Right lobe of liver (tissue), 6 donors: ENCODE measurements around the gene ACAD11. TPM values are rescaled to one million over a fixed set of nuclear protein-coding genes. Genes with fewer than 3 reads are reported as not detected.
"Not testable (repeated sequence)": the region's sequence is repeated elsewhere in the genome, so short reads cannot be mapped to it uniquely, and the experiment has no call there.

Experiments
- ATAC-seq, 4 donors: fragments of 200-7000 bp; cut with Tn5 transposase; one replicate each; pipeline ENCODE4 v1.9.1; 2020; ENCODE audit warnings: mild to moderate bottlenecking in 4 of 4, moderate library complexity in 4 of 4
- DNase-seq, 3 donors: peaks; one replicate each; pipeline ENCODE4 v3.0.0-alpha.2; 2020
- H3K27ac ChIP-seq, 3 donors: fragments of 200-600 bp; one replicate each; pipeline ENCODE4 v1.8.0; 2022
- H3K27me3 ChIP-seq, 2 donors: fragments of 200-600 bp; one replicate each; pipeline ENCODE4 v1.8.0; 2022
- H3K36me3 ChIP-seq, 4 donors: fragments of 200-600 bp; sonication (generic) in 1 of 4; one replicate each; pipeline versions ENCODE4 v1.5.1 to v1.8.0; 2017 to 2022; ENCODE audit warnings: control low read depth in 1 of 4
- H3K4me1 ChIP-seq, 4 donors: fragments of 200-600 bp; sonication (generic) in 1 of 4; one replicate each; pipeline versions ENCODE4 v1.5.1 to v1.8.0; 2017 to 2022; ENCODE audit warnings: control low read depth in 1 of 4
- H3K4me3 ChIP-seq, 3 donors: fragments of 200-600 bp; one replicate each; pipeline ENCODE4 v1.8.0; 2022
- H3K9me3 ChIP-seq, 4 donors: fragments of 200-600 bp; sonication (generic) in 1 of 4; one replicate each; pipeline versions ENCODE4 v1.5.1 to v1.8.0; 2017 to 2022; ENCODE audit warnings: control low read depth in 1 of 4
- POLR2A ChIP-seq: fragments of 450-650 bp; IDR thresholded peaks from one replicate; pipeline ENCODE4 v1.6.1; 2017; ENCODE audit warnings: antibody characterized with exemption, mild to moderate bottlenecking
- WGBS: methylation state at CpG from one replicate; pipeline ENCODE4 v1.1.6; 2018; ENCODE audit warnings: low coverage, low lambda C conversion rate; ENCODE audit not compliant: insufficient coverage; ENCODE audit errors: missing lambda C conversion rate; 5-methylcytosine and 5-hydroxymethylcytosine counted together
- intact Hi-C, 2 donors: fragments of 100-400 bp; cut with DNase I; formaldehyde crosslinking; loops; one replicate each; pipeline versions ENCODE4 v1.11.2 to v1.14.1; 2022
- total RNA-seq, 6 experiments: library from RNA; depleted of rRNA in 2 of 6; stranded (reverse); fragments of >200 nt in 2 of 6; fragmentation: NEBNext Ultra II Directional in 3 of 6; extraction: Animal tissue kit (Norgen Biotek cat#: 25700) in 3 of 6; gene quantifications; one replicate each; pipeline versions ENCODE4 v1.1.0 to v1.2.4, GENCODE V29; 2016 to 2023
- TF ChIP-seq, protein P1 (sequence below), 4 donors: fragments of 200-600 bp in 3 of 4; fragments of 450-650 bp in 1 of 4; IDR thresholded peaks; one replicate each; pipeline versions ENCODE4 v1.5.1 to v1.8.0; 2016 to 2022; ENCODE audit warnings: antibody characterized with exemption in 4 of 4, mild to moderate bottlenecking in 2 of 4
- donor health status: DM: no; HTN: yes; CAD: no.
- donor health status: DM: no; HTN: no; CAD: no.
- donor health status: DM: no; HTN: no; CAD: no.
- donor health status: DM: no; HTN: yes; CAD: no.
- donor health status: DM: no; HTN: yes; CAD: no.

ACAD11 gene
- total RNA-seq, 6 experiments from 2014 or later = 60.9 to 108 (median 94.5) TPM

DNA sequence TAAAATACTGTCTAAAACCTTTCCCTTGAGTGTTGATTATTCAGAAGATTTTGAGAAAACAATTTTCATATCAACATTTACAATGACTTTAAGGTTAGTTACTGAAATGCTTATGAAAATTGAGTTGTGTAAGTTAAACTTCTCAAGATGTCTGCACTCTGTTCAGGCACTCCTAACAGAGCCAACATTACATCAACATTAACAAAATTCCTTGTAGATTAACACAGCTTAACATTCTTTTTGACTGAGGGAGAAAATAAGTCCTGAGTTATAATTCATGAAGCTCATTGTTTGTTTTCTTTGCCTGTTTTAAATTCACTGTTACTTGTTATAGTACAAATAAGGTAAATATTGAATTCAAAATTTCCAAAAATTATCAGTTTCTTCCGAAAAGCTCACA is 53.5 kb downstream of the ACAD11 start:
- WGBS = 100% methylated on average over 1 of the region's 1 CpG

DNA sequence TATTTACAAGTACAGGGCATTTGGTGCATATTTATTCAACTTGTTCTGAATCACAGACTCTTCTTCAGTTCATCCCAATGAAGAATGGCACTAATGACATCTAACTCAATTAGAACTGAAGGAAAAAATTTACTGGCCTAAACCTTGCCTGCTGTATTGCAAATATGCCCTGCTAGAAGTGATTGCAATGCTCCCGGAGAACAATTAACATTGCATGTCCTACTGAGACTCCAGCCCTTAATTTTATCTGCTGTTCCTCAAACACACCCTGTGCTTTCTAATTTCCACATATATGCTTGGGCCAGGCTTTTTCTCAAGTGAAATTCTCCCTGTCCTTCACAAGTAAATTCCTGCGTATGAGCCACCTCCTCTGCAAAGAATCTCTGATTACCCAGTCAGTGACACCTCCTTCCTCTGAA is 54.2 kb downstream of the ACAD11 start:
- TF ChIP-seq, protein P1, sequence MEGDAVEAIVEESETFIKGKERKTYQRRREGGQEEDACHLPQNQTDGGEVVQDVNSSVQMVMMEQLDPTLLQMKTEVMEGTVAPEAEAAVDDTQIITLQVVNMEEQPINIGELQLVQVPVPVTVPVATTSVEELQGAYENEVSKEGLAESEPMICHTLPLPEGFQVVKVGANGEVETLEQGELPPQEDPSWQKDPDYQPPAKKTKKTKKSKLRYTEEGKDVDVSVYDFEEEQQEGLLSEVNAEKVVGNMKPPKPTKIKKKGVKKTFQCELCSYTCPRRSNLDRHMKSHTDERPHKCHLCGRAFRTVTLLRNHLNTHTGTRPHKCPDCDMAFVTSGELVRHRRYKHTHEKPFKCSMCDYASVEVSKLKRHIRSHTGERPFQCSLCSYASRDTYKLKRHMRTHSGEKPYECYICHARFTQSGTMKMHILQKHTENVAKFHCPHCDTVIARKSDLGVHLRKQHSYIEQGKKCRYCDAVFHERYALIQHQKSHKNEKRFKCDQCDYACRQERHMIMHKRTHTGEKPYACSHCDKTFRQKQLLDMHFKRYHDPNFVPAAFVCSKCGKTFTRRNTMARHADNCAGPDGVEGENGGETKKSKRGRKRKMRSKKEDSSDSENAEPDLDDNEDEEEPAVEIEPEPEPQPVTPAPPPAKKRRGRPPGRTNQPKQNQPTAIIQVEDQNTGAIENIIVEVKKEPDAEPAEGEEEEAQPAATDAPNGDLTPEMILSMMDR (IDR thresholded peaks at IDR 0.05) = no peak
- TF ChIP-seq POLR2A = no peak
- Histone ChIP-seq H3K27ac (no peak overlapping the region), H3K36me3 (peaks cover 0 to 27% (median 10%) of the 10 kb centered on the region in 4 donors), H3K4me1 (no peaks in the 10 kb centered on the region), H3K4me3 (no peak overlapping the region), H3K27me3 (no peaks in the 10 kb centered on the region), H3K9me3 (no peaks in the 10 kb centered on the region)
- ATAC-seq = no peak
- no peak for DNase-seq
- 91% methylated on average over 2 of the region's 2 CpGs for WGBS
- intact Hi-C loops = no loop called here

More for the DNA sequence above, 53.5 kb downstream of the ACAD11 start:
- TF ChIP-seq, protein P1 (IDR thresholded peaks at IDR 0.05) = no peak
- no peak for TF ChIP-seq POLR2A
- Histone ChIP-seq H3K4me3 (no peak overlapping the region), H3K4me1 (no peaks in the 10 kb centered on the region), H3K27me3 (no peaks in the 10 kb centered on the region), H3K36me3 (peaks cover 0 to 27% (median 10%) of the 10 kb centered on the region in 4 donors), H3K27ac (no peak overlapping the region), H3K9me3 (no peaks in the 10 kb centered on the region)
- ATAC-seq (no peak), DNase-seq (no peak)
- intact Hi-C loops = no loop called here

DNA sequence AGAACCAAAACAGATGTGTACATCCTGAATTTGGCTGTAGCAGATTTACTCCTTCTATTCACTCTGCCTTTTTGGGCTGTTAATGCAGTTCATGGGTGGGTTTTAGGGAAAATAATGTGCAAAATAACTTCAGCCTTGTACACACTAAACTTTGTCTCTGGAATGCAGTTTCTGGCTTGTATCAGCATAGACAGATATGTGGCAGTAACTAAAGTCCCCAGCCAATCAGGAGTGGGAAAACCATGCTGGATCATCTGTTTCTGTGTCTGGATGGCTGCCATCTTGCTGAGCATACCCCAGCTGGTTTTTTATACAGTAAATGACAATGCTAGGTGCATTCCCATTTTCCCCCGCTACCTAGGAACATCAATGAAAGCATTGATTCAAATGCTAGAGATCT is 59.0 kb downstream of the ACAD11 start:
- H3K36me3 ChIP-seq = peaks cover 0 to 27% (median 13%) of the 10 kb centered on the region in 4 donors
- H3K4me3 ChIP-seq, H3K9me3 ChIP-seq, ATAC-seq, DNase-seq, intact Hi-C loops, H3K27me3 ChIP-seq, H3K27ac ChIP-seq: not testable (repeated sequence)
- H3K4me1 ChIP-seq = peaks cover 0 to 12% (median 3%) of the 10 kb centered on the region in 4 donors
- no CpG with 5 or more reads among the region's 1 CpG for WGBS

DNA sequence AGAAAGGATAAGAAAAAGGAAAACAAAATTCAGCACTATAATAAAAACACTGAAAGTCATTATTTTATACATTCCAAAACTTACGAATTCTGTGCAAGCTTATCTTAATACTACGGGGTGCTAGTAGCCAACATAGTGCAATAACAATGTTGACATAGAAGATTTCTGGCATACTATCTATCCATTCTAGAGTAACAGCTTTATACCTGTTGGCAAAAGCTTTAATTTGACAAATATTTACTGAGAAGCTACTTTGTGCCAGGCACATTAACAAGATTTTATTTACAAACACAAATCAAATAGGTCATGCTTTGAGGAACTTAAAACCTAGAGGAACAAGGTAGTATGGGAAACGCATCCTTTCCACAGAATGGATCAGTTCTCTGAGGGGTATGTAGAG is 61.4 kb downstream of the ACAD11 start:
- ATAC-seq (peak in 3 of 4 donors; percentile 45 to 59 (median 48)), DNase-seq (no peak)
- WGBS = 45% methylated on average over 3 of the region's 3 CpGs
- H3K4me1 ChIP-seq = peaks cover 0 to 12% (median 3%) of the 10 kb centered on the region in 4 donors
- no peaks in the 10 kb centered on the region for H3K27me3 ChIP-seq
- H3K36me3 ChIP-seq = peaks cover 0 to 21% (median 10%) of the 10 kb centered on the region in 4 donors
- intact Hi-C loops = no loop called here
- no peaks in the 10 kb centered on the region for H3K9me3 ChIP-seq
- H3K27ac ChIP-seq = no peak overlapping the region
- H3K4me3 ChIP-seq = no peak overlapping the region
- TF ChIP-seq, protein P1 (IDR thresholded peaks at IDR 0.05) = no peak
- TF ChIP-seq POLR2A = no peak

DNA sequence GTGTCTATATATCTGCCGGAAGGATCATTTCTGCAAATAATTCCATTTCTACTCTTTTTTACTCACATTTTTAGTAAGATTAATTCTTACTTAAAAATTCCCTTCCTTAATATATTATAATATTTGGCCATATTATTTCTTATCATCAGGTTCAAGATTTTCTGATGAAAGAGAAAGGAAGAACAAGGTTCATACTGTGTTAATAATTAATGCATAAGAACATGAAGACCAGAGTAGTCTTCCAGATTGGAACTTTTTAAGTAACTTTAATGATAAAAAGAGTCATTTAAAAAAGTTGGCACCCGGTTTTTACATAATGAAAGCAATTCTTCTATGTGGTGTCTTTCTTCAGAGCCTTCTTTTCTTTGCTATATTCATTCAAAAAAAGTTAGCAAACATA is 61.9 kb downstream of the ACAD11 start:
- Histone ChIP-seq H3K27me3 (no peaks in the 10 kb centered on the region), H3K4me3 (peak overlapping the region in 1 of 3 donors; percentile 1), H3K36me3 (peaks cover 0 to 16% (median 7%) of the 10 kb centered on the region in 4 donors), H3K27ac (no peak overlapping the region), H3K9me3 (no peaks in the 10 kb centered on the region), H3K4me1 (peaks cover 0 to 12% (median 3%) of the 10 kb centered on the region in 4 donors)
- DNase-seq = no peak
- intact Hi-C loops = no loop called here
- ATAC-seq = no peak
- TF ChIP-seq, protein P1 (IDR thresholded peaks at IDR 0.05) = no peak
- TF ChIP-seq POLR2A = no peak
- WGBS = 46% methylated on average over 2 of the region's 2 CpGs
